Esophagus squamous epithelium (tissue), 5 donors: ENCODE measurements around the gene ZHX3. TPM values are rescaled to one million over a fixed set of nuclear protein-coding genes. Genes with fewer than 3 reads are reported as not detected.

Source experiments
- DNase-seq: peaks from one replicate; lab custom pipeline; 2025; lab: John Stamatoyannopoulos, UW
- H3K27ac ChIP-seq, 4 donors: fragments of 200-600 bp; sonication (generic); one replicate each; pipeline ENCODE4 v1.5.1; 2016 to 2019; ENCODE audit warnings: mild to moderate bottlenecking in 1 of 4
- H3K27me3 ChIP-seq, 4 donors: fragments of 200-600 bp; sonication (generic); 1 replicate in 3 of 4; 2 replicates in 1 of 4; pipeline versions ENCODE4 v1.5.1 to v1.6.0; 2017 to 2021; ENCODE audit warnings: antibody characterized with exemption in 1 of 4
- H3K36me3 ChIP-seq, 3 donors: fragments of 200-600 bp; sonication (generic); one replicate each; pipeline ENCODE4 v1.5.1; 2016 to 2019
- H3K4me1 ChIP-seq, 3 donors: fragments of 200-600 bp; sonication (generic); one replicate each; pipeline ENCODE4 v1.5.1; 2017 to 2019
- H3K4me3 ChIP-seq, 4 donors: fragments of 200-600 bp; sonication (generic); 1 replicate in 3 of 4; 2 replicates in 1 of 4; pipeline ENCODE4 v1.5.1; 2016 to 2019; ENCODE audit warnings: mild to moderate bottlenecking in 2 of 4, moderate library complexity in 1 of 4
- H3K9me3 ChIP-seq, 3 donors: fragments of 200-600 bp; sonication (generic); one replicate each; pipeline ENCODE4 v1.5.1; 2016 to 2019
- CTCF ChIP-seq, 6 experiments: fragments of 450-650 bp in 4 of 6; fragments of 200-600 bp in 2 of 6; sonication (generic) in 2 of 6; IDR thresholded peaks; one replicate each; pipeline ENCODE4 v1.5.1; 2016 to 2019; ENCODE audit warnings: antibody characterized with exemption in 6 of 6, mild to moderate bottlenecking in 4 of 6, moderate library complexity in 4 of 6
- POLR2A ChIP-seq, 4 donors: fragments of 450-650 bp; IDR thresholded peaks; one replicate each; pipeline ENCODE4 v1.6.1; 2017; ENCODE audit warnings: antibody characterized with exemption in 4 of 4, mild to moderate bottlenecking in 4 of 4, moderate library complexity in 3 of 4
- whole genome bisulfite sequencing, 2 donors: methylation state at CpG; one replicate each; pipeline ENCODE4 v1.1.5; 2018; 5-methylcytosine and 5-hydroxymethylcytosine counted together
- intact Hi-C: fragments of 100-400 bp; cut with DNase I; formaldehyde crosslinking; loops from one replicate; pipeline ENCODE4 v1.15.0; 2022
- total RNA-seq, 4 donors: library from RNA; depleted of rRNA; stranded (reverse); fragments of >200 nt; gene quantifications; one replicate each; pipeline ENCODE4 v1.1.0, GENCODE V29; 2016
- donor health status: DM: yes; HTN: yes; CAD: no.

Gene ZHX3
- total RNA-seq = 10 to 100 TPM; 13.6 to 30.3 (median 15.5) TPM

- Histone ChIP-seq H3K36me3 (no peaks in the 10 kb centered on the region), H3K4me3 (peak within 1 kb of the TSS; percentile 75 to 94 (median 86)), H3K27ac (peak within 1 kb of the TSS; percentile 92 to 97 (median 94)), H3K9me3 (no peaks in the 10 kb centered on the region), H3K4me1 (peaks cover 9 to 50% (median 10%) of the 10 kb centered on the region in 3 donors), H3K27me3 (no peaks in the 10 kb centered on the region)
- WGBS, 2 donors = 3 to 5% methylated on average over 3 of the region's 64 CpGs
- intact Hi-C loops = loop anchor here (10.0 kb wide), 1 partner anchor 73 kb away; no protein-coding TSS in a partner anchor
- TF ChIP-seq CTCF (IDR thresholded peaks at IDR 0.05) (no peak), POLR2A (IDR thresholded peaks at IDR 0.05) (peak in 2 of 4 donors; percentile 52 to 61)
- peak; percentile 54 for DNase-seq
These were observed at the start of gene ZHX3 for GRCh38 chr20:41317546-41318270. ZHX3 (minus strand) TSS chr20:41317731; CDS start chr20:41204916, 112,815 bp downstream.

- peaks cover 4 to 21% (median 5%) of the 10 kb centered on the region in 3 donors for H3K4me1 ChIP-seq
- 79 to 85% methylated on average over 13 of the region's 13 CpGs for WGBS, 2 donors
- H3K36me3 ChIP-seq = no peaks in the 10 kb centered on the region
- H3K9me3 ChIP-seq = peaks cover 0 to 6% (median 0%) of the 10 kb centered on the region in 3 donors
- peaks cover 0 to 63% (median 5%) of the 10 kb centered on the region in 4 donors for H3K27me3 ChIP-seq
- DNase-seq = no peak
- no peak overlapping the region for H3K4me3 ChIP-seq
- TF ChIP-seq CTCF (IDR thresholded peaks at IDR 0.05) (no peak), POLR2A (IDR thresholded peaks at IDR 0.05) (no peak)
- H3K27ac ChIP-seq = no peak overlapping the region
- intact Hi-C loops = no loop called here
These were observed 49.8 kb upstream of the ZHX3 start for GRCh38 chr20:41367393-41367695.

- peaks cover 0 to 6% (median 0%) of the 10 kb centered on the region in 3 donors for H3K9me3 ChIP-seq
- no peak for DNase-seq
- peaks cover 4 to 24% (median 5%) of the 10 kb centered on the region in 3 donors for H3K4me1 ChIP-seq
- TF ChIP-seq POLR2A (IDR thresholded peaks at IDR 0.05) (no peak), CTCF (IDR thresholded peaks at IDR 0.05) (no peak)
- no peaks in the 10 kb centered on the region for H3K36me3 ChIP-seq
- H3K27me3 ChIP-seq = peaks cover 0 to 63% (median 5%) of the 10 kb centered on the region in 4 donors
- H3K27ac ChIP-seq = no peak within 1 kb of the TSS
- intact Hi-C loops = no loop called here
- WGBS, 2 donors = 45 to 53% methylated on average over 9 of the region's 93 CpGs
- peak within 1 kb of the TSS; percentile 4 to 67 (median 42) for H3K4me3 ChIP-seq
These were observed 49.2 kb upstream of the ZHX3 start, which contains the start of gene EMILIN3 for GRCh38 chr20:41366546-41367392. EMILIN3 (minus strand) TSS chr20:41366818; CDS start chr20:41366634, 184 bp downstream.

GRCh38 chr20:41365777-41366545, 48.4 kb upstream of the ZHX3 start:
- no peak for DNase-seq
- H3K4me1 ChIP-seq = peaks cover 4 to 24% (median 5%) of the 10 kb centered on the region in 3 donors
- peaks cover 0 to 2% (median 0%) of the 10 kb centered on the region in 3 donors for H3K9me3 ChIP-seq
- H3K36me3 ChIP-seq = no peaks in the 10 kb centered on the region
- intact Hi-C loops = no loop called here
- TF ChIP-seq POLR2A (IDR thresholded peaks at IDR 0.05) (no peak), CTCF (IDR thresholded peaks at IDR 0.05) (no peak)
- peak overlapping the region; percentile 4 to 67 (median 42) for H3K4me3 ChIP-seq
- no peak overlapping the region for H3K27ac ChIP-seq
- H3K27me3 ChIP-seq = peaks cover 0 to 63% (median 5%) of the 10 kb centered on the region in 4 donors
- 8 to 22% methylated on average over 9 to 18 of the region's 76 CpGs for WGBS, 2 donors
